Retinal pigment epithelial cell (primary cell): Measurements from ENCODE around the gene MEI4.

Experiments used
- DNase-seq: peaks from one replicate; pipeline ENCODE4 v3.0.0-alpha.2; 2010; ENCODE audit warnings: low read depth
- H3K4me3 ChIP-seq: 2 replicates; pipeline ENCODE4 v1.5.1; 2011; ENCODE audit warnings: mild to moderate bottlenecking, low read length, control low read depth, moderate library complexity
- TF ChIP-seq, protein P1 (sequence below): conservative IDR thresholded peaks from 2 replicates; pipeline ENCODE4 v1.5.1; 2011; ENCODE audit warnings: low read depth, low read length, control low read depth, inconsistent platforms

Gene MEI4

DNA sequence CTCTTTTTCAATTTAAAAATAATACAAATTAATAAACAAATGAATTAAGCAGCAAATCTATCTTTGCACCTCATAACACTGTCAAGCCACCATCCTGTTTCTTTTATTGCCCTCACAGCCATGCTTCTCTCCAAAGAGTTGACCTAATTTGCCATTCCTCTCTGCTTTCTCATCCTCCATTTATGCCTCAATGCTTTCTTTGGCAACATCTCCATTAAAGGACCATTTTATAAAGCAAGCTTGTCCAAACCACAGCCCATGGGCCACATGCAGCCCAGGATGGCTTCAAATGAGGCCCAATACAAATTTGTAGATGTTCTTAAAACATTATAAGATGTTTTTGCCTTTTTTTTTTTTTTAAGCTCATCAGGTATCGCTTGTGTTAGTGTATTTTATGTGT is 26.4 kb upstream of the MEI4 start:
- TF ChIP-seq, protein P1, sequence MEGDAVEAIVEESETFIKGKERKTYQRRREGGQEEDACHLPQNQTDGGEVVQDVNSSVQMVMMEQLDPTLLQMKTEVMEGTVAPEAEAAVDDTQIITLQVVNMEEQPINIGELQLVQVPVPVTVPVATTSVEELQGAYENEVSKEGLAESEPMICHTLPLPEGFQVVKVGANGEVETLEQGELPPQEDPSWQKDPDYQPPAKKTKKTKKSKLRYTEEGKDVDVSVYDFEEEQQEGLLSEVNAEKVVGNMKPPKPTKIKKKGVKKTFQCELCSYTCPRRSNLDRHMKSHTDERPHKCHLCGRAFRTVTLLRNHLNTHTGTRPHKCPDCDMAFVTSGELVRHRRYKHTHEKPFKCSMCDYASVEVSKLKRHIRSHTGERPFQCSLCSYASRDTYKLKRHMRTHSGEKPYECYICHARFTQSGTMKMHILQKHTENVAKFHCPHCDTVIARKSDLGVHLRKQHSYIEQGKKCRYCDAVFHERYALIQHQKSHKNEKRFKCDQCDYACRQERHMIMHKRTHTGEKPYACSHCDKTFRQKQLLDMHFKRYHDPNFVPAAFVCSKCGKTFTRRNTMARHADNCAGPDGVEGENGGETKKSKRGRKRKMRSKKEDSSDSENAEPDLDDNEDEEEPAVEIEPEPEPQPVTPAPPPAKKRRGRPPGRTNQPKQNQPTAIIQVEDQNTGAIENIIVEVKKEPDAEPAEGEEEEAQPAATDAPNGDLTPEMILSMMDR: no peak
- no peak for DNase-seq
- no peak overlapping the region for H3K4me3 ChIP-seq

DNA sequence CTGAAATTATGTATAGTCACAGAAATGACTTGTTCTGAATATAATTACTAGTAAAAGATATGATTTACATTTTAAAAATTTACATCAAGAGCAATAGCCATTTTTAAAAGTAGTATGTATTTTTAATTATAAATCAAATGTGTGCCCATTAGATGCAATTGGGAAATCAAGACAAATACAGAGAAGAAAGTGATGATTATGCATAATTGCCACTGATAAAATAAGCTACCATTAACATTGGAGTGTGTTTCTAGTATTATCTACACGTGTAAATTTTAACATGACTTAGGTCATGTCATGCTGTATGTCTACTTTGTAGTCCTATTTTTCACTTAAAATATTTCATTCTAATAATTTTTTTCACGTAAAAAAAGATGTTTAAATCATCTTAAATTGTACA is 22.8 kb upstream of the MEI4 start:
- no peak for DNase-seq
- TF ChIP-seq, protein P1: no peak
- H3K4me3 ChIP-seq: no peak overlapping the region

DNA sequence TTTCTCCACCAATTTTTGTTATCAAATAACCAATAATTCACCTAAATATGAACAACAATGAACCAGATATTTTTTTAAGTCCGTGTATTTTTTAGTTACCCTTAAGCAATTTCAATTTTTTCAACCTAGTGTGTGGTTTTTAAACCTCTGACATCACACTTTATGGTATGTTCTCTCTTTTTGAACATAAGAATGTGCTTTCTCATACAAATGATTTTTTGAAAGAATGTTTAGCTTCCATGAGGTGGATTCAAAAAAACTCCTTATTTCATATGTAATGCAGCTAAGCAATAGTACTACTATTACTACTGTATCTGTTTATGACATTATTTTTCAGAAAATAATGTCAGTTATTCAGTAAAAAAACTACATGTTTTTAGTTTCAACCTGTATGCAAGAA is 19.4 kb upstream of the MEI4 start:
- no peak for DNase-seq
- no peak overlapping the region for H3K4me3 ChIP-seq
- TF ChIP-seq, protein P1: no peak

DNA sequence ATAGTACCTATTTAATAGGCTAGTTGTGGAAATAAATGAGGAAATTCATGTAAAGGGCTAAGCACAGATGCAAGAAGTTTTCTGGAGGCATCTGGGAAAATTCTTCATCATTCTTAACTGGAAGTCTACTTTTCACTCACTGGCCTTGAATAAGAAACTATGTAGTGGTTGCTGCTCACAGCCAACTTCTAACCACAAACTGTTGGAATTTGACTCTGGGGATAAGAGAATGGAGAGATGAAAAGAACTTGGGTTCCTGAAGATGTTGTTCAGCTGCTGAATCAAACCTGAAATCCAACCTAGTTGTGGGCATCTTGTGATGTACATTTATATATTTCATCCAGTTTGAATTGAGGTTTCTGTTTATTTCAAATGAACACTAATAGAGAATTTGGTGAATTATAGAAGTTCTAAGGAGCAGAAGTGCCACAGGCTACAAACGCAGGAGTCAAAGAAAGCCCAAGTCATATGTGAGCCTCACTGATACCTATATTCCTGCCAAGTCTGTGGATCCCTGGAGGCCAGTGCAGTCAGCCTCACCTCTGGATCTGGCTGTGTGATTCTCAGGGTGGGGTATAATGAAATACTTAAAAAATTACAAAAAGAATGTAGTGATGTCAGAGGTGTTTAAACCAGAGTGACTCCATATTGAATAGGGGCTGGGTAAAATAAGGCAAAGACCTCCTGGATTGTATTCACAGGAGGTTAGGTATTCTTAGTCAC is 18.7 kb upstream of the MEI4 start:
- H3K4me3 ChIP-seq: no peak overlapping the region
- no peak for DNase-seq
- TF ChIP-seq, protein P1: no peak

DNA sequence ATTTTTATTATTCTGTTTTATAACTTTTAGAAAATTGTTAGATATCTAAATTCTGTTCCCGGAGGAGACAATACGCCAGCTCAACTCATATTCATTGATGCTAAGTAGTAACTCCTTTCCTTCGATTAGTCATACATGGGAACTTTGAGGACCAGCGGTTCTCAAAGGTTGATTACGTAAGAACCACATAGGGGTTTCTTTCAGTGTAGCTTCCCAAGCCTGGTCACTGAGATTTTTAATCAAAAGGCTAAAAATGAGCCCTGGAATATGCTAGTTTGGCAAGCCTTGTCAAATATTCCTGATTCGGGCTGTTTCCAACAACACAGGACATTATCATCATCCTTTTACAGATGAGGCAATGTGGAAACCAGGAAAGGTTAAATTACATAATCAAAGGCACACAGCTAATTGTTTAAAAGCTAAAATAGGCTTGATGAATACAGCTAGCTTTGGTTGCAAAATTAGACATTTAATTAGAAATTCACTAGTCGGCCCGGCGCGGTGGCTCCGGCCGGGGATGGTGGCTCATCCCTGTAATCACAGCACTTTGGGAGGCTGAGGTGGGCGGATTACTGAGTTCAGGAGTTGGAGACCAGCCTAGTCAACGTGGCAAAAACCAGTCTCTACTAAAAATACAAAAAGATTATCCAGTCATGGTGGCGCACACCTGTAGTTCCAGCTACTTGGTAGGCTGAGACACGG is 14.6 kb upstream of the MEI4 start:
- H3K4me3 ChIP-seq: no peak overlapping the region
- no peak for DNase-seq
- TF ChIP-seq, protein P1: no peak

DNA sequence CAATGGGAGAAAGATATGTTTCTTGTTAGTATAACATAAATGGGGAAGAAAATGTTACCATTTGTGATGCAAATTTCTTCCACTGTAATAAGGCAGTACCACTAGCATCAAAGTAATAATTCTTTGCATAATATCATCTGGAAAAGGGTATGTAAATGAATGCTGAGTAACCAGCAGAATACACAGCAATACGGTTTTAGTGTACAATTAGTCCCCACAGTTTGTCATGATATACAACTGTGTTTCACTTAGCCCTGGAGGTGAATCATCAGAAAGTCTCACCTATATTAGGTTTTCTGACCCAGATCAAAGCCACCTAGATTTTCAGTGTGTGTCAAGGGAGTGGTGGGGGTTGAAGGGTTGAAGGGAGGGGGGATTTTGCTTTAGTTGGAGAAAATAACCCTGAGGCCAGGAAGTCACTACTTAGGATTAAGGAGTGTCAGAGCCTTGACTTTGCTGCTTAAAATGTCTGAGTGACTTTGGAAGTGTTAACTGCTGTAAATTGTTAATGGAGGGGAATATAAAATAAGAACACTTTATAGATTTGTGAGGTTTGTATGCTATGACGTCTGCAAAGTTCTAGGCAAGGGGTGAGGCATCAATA is 8.6 kb upstream of the MEI4 start:
- TF ChIP-seq, protein P1: no peak
- no peak overlapping the region for H3K4me3 ChIP-seq
- DNase-seq: no peak
